Endothelial cell of umbilical vein (primary cell): Measurements from ENCODE around the gene VCL. TPM values are rescaled to one million over a fixed set of nuclear protein-coding genes. Genes with fewer than 3 reads are reported as not detected.

ENCODE experiments used
- BruUV-seq: library from RNA; stranded (reverse); fragments of 400-500 nt; replicated peaks from 2 replicates; lab custom pipeline; 2021; lab: Mats Ljungman, UMichigan
- CTCF ChIA-PET: fragments of 300-600, 350-600 bp; sonication (Branson Sonifier 250); formaldehyde crosslinking; loops from one replicate; lab custom pipeline; 2021; ENCODE audit warnings: antibody characterized with exemption, inconsistent platforms; lab: Charles Lee
- POLR2A ChIA-PET: fragments of 300-600, 350-600 bp; sonication (Branson Sonifier 250); formaldehyde crosslinking; loops from one replicate; lab custom pipeline; 2021; ENCODE audit warnings: antibody characterized with exemption, inconsistent platforms; lab: Charles Lee
- DNase-seq: peaks from one replicate; pipeline ENCODE4 v3.0.0-alpha.2; 2011; ENCODE audit warnings: low read depth, low spot score
- FAIRE-seq: peaks from 2 replicates; lab custom pipeline; 2011; peaks lifted over from hg19 to GRCh38; lab: Jason Lieb, UNC
- H2AFZ ChIP-seq: 2 replicates; pipeline ENCODE4 v1.6.0; 2012; ENCODE audit warnings: low read depth, low read length, control low read depth, inconsistent platforms
- H3K27ac ChIP-seq: 2 replicates; pipeline ENCODE4 v1.5.1; 2011; ENCODE audit warnings: low read depth, mild to moderate bottlenecking, control low read depth, low read length, moderate library complexity; ENCODE audit not compliant: insufficient read depth
- H3K27me3 ChIP-seq, 2 experiments: 2 replicates each; pipeline versions ENCODE4 v1.6.0 to v1.6.1; 2011; ENCODE audit warnings: low read length in 2 of 2, mixed read lengths in 1 of 2; ENCODE audit not compliant: control insufficient read depth in 2 of 2, insufficient read depth in 2 of 2
- H3K36me3 ChIP-seq, 2 experiments: 2 replicates in 1 of 2; 3 replicates in 1 of 2; pipeline ENCODE4 v1.5.1; 2011; ENCODE audit warnings: low read length in 2 of 2, mild to moderate bottlenecking in 1 of 2, moderate library complexity in 1 of 2; ENCODE audit not compliant: control insufficient read depth in 2 of 2, insufficient read depth in 2 of 2; ENCODE audit errors: extremely low read depth in 1 of 2
- H3K4me1 ChIP-seq: 3 replicates; pipeline ENCODE4 v1.5.1; 2011; ENCODE audit warnings: mild to moderate bottlenecking, low read length; ENCODE audit not compliant: control insufficient read depth, insufficient read depth; ENCODE audit errors: extremely low read depth
- H3K4me2 ChIP-seq: 2 replicates; pipeline ENCODE4 v1.6.1; 2011; ENCODE audit warnings: low read length, control low read depth, mixed read lengths; ENCODE audit not compliant: insufficient read depth
- H3K4me3 ChIP-seq, 3 experiments: fragments of 200-600 bp in 1 of 3; sonication (generic), shearing (Covaris generic) in 1 of 3; replicated peaks in 1 of 3; 2 replicates each; pipeline ENCODE4 v1.5.1; 2011 to 2016; ENCODE audit warnings: control low read depth in 3 of 3, low read length in 3 of 3, mild to moderate bottlenecking in 2 of 3, inconsistent platforms in 1 of 3, low read depth in 1 of 3, moderate library complexity in 1 of 3; ENCODE audit not compliant: insufficient read depth in 1 of 3
- H3K79me2 ChIP-seq: 2 replicates; pipeline ENCODE4 v1.6.0; 2012; ENCODE audit warnings: low read length, inconsistent platforms; ENCODE audit not compliant: control insufficient read depth, insufficient read depth
- H3K9ac ChIP-seq: replicated peaks from 2 replicates; pipeline ENCODE3; 2011; ENCODE audit warnings: low read length, control low read depth; ENCODE audit not compliant: insufficient read depth; ENCODE audit errors: extremely low read depth
- H3K9me1 ChIP-seq: replicated peaks from 3 replicates; pipeline ENCODE4 v1.6.0; 2011; ENCODE audit warnings: mild to moderate bottlenecking, low read length; ENCODE audit not compliant: control insufficient read depth, insufficient read depth; ENCODE audit errors: extremely low read depth
- H3K9me3 ChIP-seq: replicated peaks from 2 replicates; pipeline ENCODE4 v1.5.1; 2012; ENCODE audit warnings: low read length, inconsistent platforms; ENCODE audit not compliant: control insufficient read depth, insufficient read depth
- H4K20me1 ChIP-seq: replicated peaks from 2 replicates; pipeline ENCODE3; 2011; ENCODE audit warnings: mild to moderate bottlenecking, low read length; ENCODE audit not compliant: control insufficient read depth, insufficient read depth; ENCODE audit errors: extremely low read depth
- CTCF ChIP-seq, 2 donors: IDR thresholded peaks; 1 replicate in 1 of 2; 2 replicates in 1 of 2; pipeline ENCODE4 v1.5.1; 2011; ENCODE audit warnings: low read length in 2 of 2, mild to moderate bottlenecking in 2 of 2, moderate library complexity in 2 of 2, control low read depth in 1 of 2, inconsistent platforms in 1 of 2, low read depth in 1 of 2; ENCODE audit not compliant: insufficient read depth in 1 of 2; ENCODE audit errors: extremely low read depth in 1 of 2
- EZH2 ChIP-seq: IDR thresholded peaks from 2 replicates; pipeline ENCODE4 v1.6.1; 2012; ENCODE audit warnings: borderline replicate concordance, low read depth, mild to moderate bottlenecking, moderate library complexity, low read length, inconsistent platforms; ENCODE audit not compliant: severe bottlenecking
- FOS ChIP-seq: IDR thresholded peaks from 2 replicates; pipeline ENCODE4 v1.6.1; 2011; ENCODE audit warnings: mild to moderate bottlenecking, low read length, moderate library complexity, borderline replicate concordance; ENCODE audit not compliant: insufficient read depth
- GATA2 ChIP-seq: IDR thresholded peaks from 2 replicates; pipeline ENCODE4 v1.7.0; 2011; ENCODE audit warnings: low read depth, mild to moderate bottlenecking, moderate library complexity, mixed read lengths, low read length; ENCODE audit not compliant: insufficient read length, insufficient read depth
- JUN ChIP-seq: IDR thresholded peaks from 2 replicates; pipeline ENCODE4 v1.6.1; 2011; ENCODE audit warnings: borderline replicate concordance, low read depth; ENCODE audit not compliant: insufficient read length, insufficient read depth
- MAX ChIP-seq: IDR thresholded peaks from 2 replicates; pipeline ENCODE4 v1.6.1; 2011; ENCODE audit not compliant: insufficient read depth, insufficient read length
- MYC ChIP-seq: IDR thresholded peaks from one replicate; pipeline ENCODE4 v1.6.1; 2011; ENCODE audit warnings: mild to moderate bottlenecking, low read depth, low read length
- POLR2A ChIP-seq: IDR thresholded peaks from 2 replicates; pipeline ENCODE4 v1.6.1; 2012; ENCODE audit warnings: low read depth, mild to moderate bottlenecking, control low read depth, low read length
- POLR2AphosphoS5 ChIP-seq: IDR thresholded peaks from 2 replicates; pipeline ENCODE4 v1.6.1; 2012; ENCODE audit warnings: low read depth, mild to moderate bottlenecking, control low read depth, low read length, moderate library complexity; ENCODE audit not compliant: insufficient read depth
- dilution Hi-C: fragments of 300-500 bp; cut with MboI; formaldehyde crosslinking; loops from one replicate; pipeline ENCODE4 v1.15.0; 2019; ENCODE audit warnings: low sequenced_read_pairs; ENCODE audit not compliant: extremely low pct_ligation_motif_present
- intact Hi-C: fragments of 100-400 bp; cut with micrococcal nuclease; formaldehyde crosslinking; loops from one replicate; pipeline ENCODE4 v1.10.0; 2022
- polyA plus RNA-seq, 4 experiments: library from polyadenylated mRNA; depleted of rRNA in 3 of 4; stranded (reverse) in 3 of 4; unstranded in 1 of 4; fragments of >200 nt; gene quantifications; 2 replicates each; pipeline versions ENCODE4 v1.2.1 to v1.2.3, GENCODE V29; 2011 to 2012; ENCODE audit warnings: missing spikeins in 1 of 4
- total RNA-seq: library from RNA; stranded (reverse); gene quantifications from 2 replicates; pipeline ENCODE4 v1.2.3, GENCODE V29; 2021

Gene VCL
- total and polyA plus RNA-seq, 2 donors (not counting 3 experiments of a cell fraction or from before 2014, with no cell fraction given), result 95.4 to 231 TPM

- Histone ChIP-seq H2AFZ (no peak overlapping the region), H3K9me1 (no peaks in the 10 kb centered on the region), H3K9ac (no peak overlapping the region), H3K4me1 (peaks cover 12% of the 10 kb centered on the region), H3K27ac (no peak overlapping the region), H3K4me2 (no peak overlapping the region), H3K27me3 (no peaks in the 10 kb centered on the region), H3K79me2 (peaks cover 2% of the 10 kb centered on the region), H3K36me3 (no peaks in the 10 kb centered on the region), H3K9me3 (no peaks in the 10 kb centered on the region), H3K4me3 (no peak overlapping the region), H4K20me1 (no peaks in the 10 kb centered on the region)
- DNase-seq (no peak), FAIRE-seq (no peak)
- ChIA-PET POLR2A (no interaction called here), CTCF (no interaction called here)
- no peak for TF ChIP-seq POLR2AphosphoS5
- no TSS peak for BruUV-seq
- dilution Hi-C loops, result no loop called here
- intact Hi-C loops, result no loop called here
Observed at GRCh38 chr10:74160013-74160412, 162.1 kb downstream of the VCL start.

- H4K20me1 ChIP-seq, result no peaks in the 10 kb centered on the region
- no peak overlapping the region for H3K4me3 ChIP-seq
- peaks cover 4% of the 10 kb centered on the region for H3K79me2 ChIP-seq
- peak overlapping the region; percentile 12 for H3K4me2 ChIP-seq
- H3K9me3 ChIP-seq, result no peaks in the 10 kb centered on the region
- intact Hi-C loops (no loop called here), dilution Hi-C loops (no loop called here)
- H3K27ac ChIP-seq, result no peak overlapping the region
- H3K4me1 ChIP-seq, result peaks cover 21% of the 10 kb centered on the region
- DNase-seq (peak; percentile 15), FAIRE-seq (no peak)
- H3K27me3 ChIP-seq, result no peaks in the 10 kb centered on the region
- no TSS peak for BruUV-seq
- no peak overlapping the region for H2AFZ ChIP-seq
- H3K36me3 ChIP-seq, result no peaks in the 10 kb centered on the region
- CTCF ChIA-PET, result interaction anchor here (0.6 to 1.2 kb wide), 3 partner anchors 71 to 213 kb away, joined by 3 read pairs; no protein-coding TSS in a partner anchor
- H3K9ac ChIP-seq, result no peak overlapping the region
- TF ChIP-seq EZH2, result no peak
- TF ChIP-seq MYC, result no peak
- no peak for TF ChIP-seq POLR2A
- TF ChIP-seq GATA2, result no peak
- no peak for TF ChIP-seq JUN
- TF ChIP-seq POLR2AphosphoS5, result no peak
- no peak for TF ChIP-seq MAX
- TF ChIP-seq CTCF (IDR thresholded peaks at IDR 0.05; ENCODE audit: extremely low read depth in 1 of 2, insufficient read depth in 1 of 2, low read depth in 1 of 2, low read length in 2 of 2), result no peak
- no peak for TF ChIP-seq FOS
- POLR2A ChIA-PET, result no interaction called here
- H3K9me1 ChIP-seq, result no peaks in the 10 kb centered on the region
Observed at GRCh38 chr10:74163319-74164068, 165.6 kb downstream of the VCL start.
